ENCODE measurements around the gene CDCA3.

Gene CDCA3

GRCh38 chr12:6799147-6799546 is 51.9 kb downstream of the CDCA3 start:
- no peak overlapping the region for H3K4me3 ChIP-seq (ENCODE audit: low read depth in 1 of 2, low read length in 1 of 2)
- no peaks in the 10 kb centered on the region for H3K9me3 ChIP-seq
- no peaks in the 10 kb centered on the region for H3K36me3 ChIP-seq
- H3K27ac ChIP-seq: no peak overlapping the region
- no peaks in the 10 kb centered on the region for H3K27me3 ChIP-seq
- TF ChIP-seq CTCF (IDR thresholded peaks at IDR 0.05): no peak
- H3K4me1 ChIP-seq (ENCODE audit: control insufficient read depth in 1 of 2, insufficient read depth in 1 of 2, low read depth in 1 of 2, low read length in 1 of 2): no peaks in the 10 kb centered on the region
